Trophoblast cell (in vitro differentiated cells and primary cell): Measurements from ENCODE around the gene LUC7L3.

Source experiments
- DNase-seq, 2 donors: peaks; one replicate each; pipeline ENCODE4 v3.0.0-alpha.2; 2016
- H2AFZ ChIP-seq: 2 replicates; pipeline ENCODE4 v1.6.1; 2013; ENCODE audit warnings: low read length, moderate library complexity, mild to moderate bottlenecking; ENCODE audit not compliant: insufficient read depth, poor library complexity
- H2AK5ac ChIP-seq: 2 replicates; pipeline ENCODE4 v1.6.1; 2013; ENCODE audit warnings: mild to moderate bottlenecking, low read length
- H2BK120ac ChIP-seq: 2 replicates; pipeline ENCODE4 v1.6.1; 2013; ENCODE audit warnings: low read length, mild to moderate bottlenecking, moderate library complexity; ENCODE audit not compliant: insufficient read depth, poor library complexity
- H2BK12ac ChIP-seq: 2 replicates; pipeline ENCODE4 v1.6.1; 2013; ENCODE audit warnings: mild to moderate bottlenecking, low read length, moderate library complexity
- H2BK5ac ChIP-seq: 2 replicates; pipeline ENCODE4 v1.6.1; 2013; ENCODE audit warnings: low read length, low read depth, moderate library complexity, mild to moderate bottlenecking; ENCODE audit not compliant: poor library complexity
- H3K14ac ChIP-seq: 2 replicates; pipeline ENCODE4 v1.6.1; 2013; ENCODE audit warnings: mild to moderate bottlenecking, low read length
- H3K18ac ChIP-seq: 2 replicates; pipeline ENCODE4 v1.6.1; 2013; ENCODE audit warnings: mild to moderate bottlenecking, low read length
- H3K23ac ChIP-seq: 2 replicates; pipeline ENCODE4 v1.6.1; 2013; ENCODE audit warnings: low read length
- H3K27ac ChIP-seq: 2 replicates; pipeline ENCODE4 v1.5.1; 2013; ENCODE audit warnings: low read depth, mild to moderate bottlenecking, inconsistent platforms, low read length, moderate library complexity
- H3K27me3 ChIP-seq: 2 replicates; pipeline ENCODE4 v1.6.1; 2013; ENCODE audit warnings: inconsistent platforms, mild to moderate bottlenecking, low read length, moderate library complexity; ENCODE audit not compliant: insufficient read depth
- H3K36me3 ChIP-seq, 2 experiments: 1 replicate in 1 of 2; 2 replicates in 1 of 2; pipeline ENCODE4 v1.6.1; 2013; ENCODE audit warnings: low read length in 2 of 2, mild to moderate bottlenecking in 2 of 2, moderate library complexity in 1 of 2; ENCODE audit not compliant: insufficient read depth in 2 of 2, control insufficient read depth in 1 of 2
- H3K4ac ChIP-seq: 2 replicates; pipeline ENCODE4 v1.6.1; 2013; ENCODE audit warnings: low read depth, mild to moderate bottlenecking, low read length, moderate library complexity
- H3K4me1 ChIP-seq, 2 experiments: 1 replicate in 1 of 2; 2 replicates in 1 of 2; pipeline ENCODE4 v1.6.1; 2013; ENCODE audit warnings: low read length in 2 of 2, mild to moderate bottlenecking in 2 of 2, moderate library complexity in 1 of 2; ENCODE audit not compliant: insufficient read depth in 2 of 2, control insufficient read depth in 1 of 2
- H3K4me2 ChIP-seq: 2 replicates; pipeline ENCODE4 v1.6.1; 2013; ENCODE audit warnings: inconsistent platforms, mild to moderate bottlenecking, low read length, moderate library complexity
- H3K4me3 ChIP-seq: 2 replicates; pipeline ENCODE4 v1.5.1; 2013; ENCODE audit warnings: mild to moderate bottlenecking, low read depth, low read length, inconsistent platforms
- H3K79me1 ChIP-seq: one replicate; pipeline ENCODE4 v1.6.1; 2013; ENCODE audit warnings: low read length
- H3K79me2 ChIP-seq: 2 replicates; pipeline ENCODE4 v1.6.1; 2013; ENCODE audit warnings: low read length, mild to moderate bottlenecking; ENCODE audit not compliant: control insufficient read depth, insufficient read depth, poor library complexity
- H3K9ac ChIP-seq: 2 replicates; pipeline ENCODE4 v1.6.1; 2013; ENCODE audit warnings: mild to moderate bottlenecking, low read length
- H3K9me3 ChIP-seq: 2 replicates; pipeline ENCODE4 v1.6.1; 2013; ENCODE audit warnings: low read depth, mild to moderate bottlenecking, control low read depth, inconsistent platforms, low read length; ENCODE audit not compliant: insufficient read depth
- H4K12ac ChIP-seq: 2 replicates; pipeline ENCODE4 v1.6.1; 2013; ENCODE audit warnings: low read depth, mild to moderate bottlenecking, low read length, moderate library complexity
- H4K8ac ChIP-seq: 2 replicates; pipeline ENCODE4 v1.6.1; 2013; ENCODE audit warnings: low read depth, mild to moderate bottlenecking, low read length, moderate library complexity
- H4K91ac ChIP-seq: one replicate; pipeline ENCODE4 v1.6.1; 2013; ENCODE audit warnings: low read depth, mild to moderate bottlenecking, low read length, moderate library complexity
- WGBS: extraction: QIAGEN DNeasy Blood & Tissue Kit; methylation state at CpG from one replicate; pipeline ENCODE4 v1.1.7; 2013; ENCODE audit warnings: missing lambda C conversion rate; ENCODE audit not compliant: insufficient read length, insufficient coverage; ENCODE audit errors: extremely low coverage; 5-methylcytosine and 5-hydroxymethylcytosine counted together

LUC7L3 gene

DNA sequence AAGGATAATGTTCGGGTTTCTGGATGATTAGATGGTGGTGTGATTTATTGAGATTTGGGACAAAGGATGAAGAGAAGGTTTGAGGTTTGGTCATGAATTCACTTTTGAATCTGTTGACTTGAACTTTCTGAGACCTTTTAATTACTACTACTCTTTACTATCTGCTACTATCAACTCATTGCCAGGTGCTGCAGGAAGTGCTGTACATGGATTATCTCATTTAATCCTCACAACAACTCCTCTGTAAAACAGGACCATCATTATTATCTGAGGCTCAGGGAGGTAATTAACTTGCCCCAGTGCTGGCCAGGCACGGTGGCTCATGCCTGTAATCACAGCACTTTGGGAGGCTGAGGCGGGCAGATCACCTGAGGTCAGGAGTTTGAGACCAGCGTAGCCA, 8.8 kb upstream of the LUC7L3 start:
- Histone ChIP-seq H3K4me2 (no peak overlapping the region), H3K23ac (no peak overlapping the region), H4K91ac (no peak overlapping the region), H3K14ac (no peak overlapping the region), H3K4me3 (no peak overlapping the region), H2AFZ (no peak overlapping the region), H3K9me3 (peaks cover 2% of the 10 kb centered on the region), H3K27me3 (no peaks in the 10 kb centered on the region), H4K8ac (no peak overlapping the region), H2BK5ac (no peak overlapping the region), H2BK120ac (no peak overlapping the region), H3K4me1 (peaks cover 2 to 5% of the 10 kb centered on the region in 2 experiments), H3K36me3 (no peaks in the 10 kb centered on the region), H3K4ac (no peak overlapping the region), H4K12ac (no peak overlapping the region), H2AK5ac (no peak overlapping the region), H2BK12ac (no peak overlapping the region), H3K18ac (no peak overlapping the region), H3K79me2 (peaks cover 7% of the 10 kb centered on the region), H3K79me1 (peaks cover 8% of the 10 kb centered on the region), H3K27ac (no peak overlapping the region), H3K9ac (no peak overlapping the region)
- WGBS: 100% methylated on average over 1 of the region's 4 CpGs
- no peak for DNase-seq

DNA sequence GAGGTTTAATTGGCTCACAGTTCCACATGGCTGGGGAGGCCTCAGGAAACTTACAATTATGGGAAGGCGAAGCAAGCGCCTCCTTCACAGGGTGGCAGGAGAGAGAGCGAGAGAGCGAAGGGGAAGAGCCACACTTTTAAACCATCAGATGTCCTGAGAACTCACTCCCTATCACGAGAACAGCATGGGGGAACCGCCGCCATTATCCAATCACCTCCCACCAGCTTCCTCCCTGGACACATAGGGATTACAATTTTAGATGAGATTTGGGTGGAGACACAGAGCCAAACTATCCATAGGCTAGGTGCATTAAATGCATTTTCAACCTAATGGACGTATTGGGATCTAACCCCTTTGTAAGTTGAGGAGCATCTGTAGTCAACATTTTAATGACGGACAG, 6.8 kb upstream of the LUC7L3 start:
- Histone ChIP-seq H3K18ac (no peak overlapping the region), H3K27ac (no peak overlapping the region), H3K27me3 (no peaks in the 10 kb centered on the region), H2BK5ac (no peak overlapping the region), H3K4ac (no peak overlapping the region), H3K9ac (no peak overlapping the region), H3K36me3 (no peaks in the 10 kb centered on the region), H3K79me2 (peaks cover 2% of the 10 kb centered on the region), H4K12ac (no peak overlapping the region), H2AK5ac (no peak overlapping the region), H3K9me3 (no peaks in the 10 kb centered on the region), H4K91ac (no peak overlapping the region), H2BK120ac (no peak overlapping the region), H3K4me1 (peaks cover 2 to 5% of the 10 kb centered on the region in 2 experiments), H3K4me2 (no peak overlapping the region), H3K23ac (no peak overlapping the region), H2AFZ (no peak overlapping the region), H4K8ac (no peak overlapping the region), H2BK12ac (no peak overlapping the region), H3K4me3 (no peak overlapping the region), H3K14ac (no peak overlapping the region), H3K79me1 (peaks cover 3% of the 10 kb centered on the region)
- DNase-seq: no peak
- WGBS: no CpG with 5 or more reads among the region's 9 CpGs

DNA sequence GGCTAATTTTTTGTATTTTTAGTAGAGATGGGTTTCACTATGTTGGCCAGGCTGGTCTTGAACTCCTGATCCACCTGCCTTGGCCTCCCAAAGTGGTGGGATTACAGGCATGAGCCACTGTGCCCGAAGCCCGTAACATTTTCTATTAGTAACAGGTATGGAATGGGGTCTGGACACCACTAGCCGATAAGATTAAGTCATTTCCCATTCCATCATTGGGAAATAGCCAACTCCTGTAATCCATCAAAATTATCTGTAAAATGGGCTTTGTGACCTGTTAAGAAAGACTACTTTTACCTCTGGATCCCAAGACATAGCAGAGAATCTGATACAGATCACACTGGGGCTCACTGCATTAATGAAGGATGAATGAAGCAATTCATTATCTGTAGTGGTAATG, 3.9 kb upstream of the LUC7L3 start:
- H3K79me1 ChIP-seq: peaks cover 9% of the 10 kb centered on the region
- H2AK5ac ChIP-seq: no peak overlapping the region
- H3K4me3 ChIP-seq: no peak overlapping the region
- H3K18ac ChIP-seq: no peak overlapping the region
- no peak overlapping the region for H3K23ac ChIP-seq
- no CpG with 5 or more reads among the region's 3 CpGs for WGBS
- H3K27me3 ChIP-seq: no peaks in the 10 kb centered on the region
- peaks cover 3 to 5% of the 10 kb centered on the region in 2 experiments for H3K4me1 ChIP-seq
- H2BK120ac ChIP-seq: no peak overlapping the region
- H3K79me2 ChIP-seq: peaks cover 8% of the 10 kb centered on the region
- H3K9me3 ChIP-seq: peaks cover 2% of the 10 kb centered on the region
- H4K91ac ChIP-seq: no peak overlapping the region
- no peaks in the 10 kb centered on the region for H3K36me3 ChIP-seq
- H3K27ac ChIP-seq: no peak overlapping the region
- no peak overlapping the region for H3K4me2 ChIP-seq
- no peak overlapping the region for H2AFZ ChIP-seq
- H3K4ac ChIP-seq: no peak overlapping the region
- DNase-seq: peak; percentile 37 to 65
- H3K9ac ChIP-seq: no peak overlapping the region
- no peak overlapping the region for H2BK5ac ChIP-seq
- H4K12ac ChIP-seq: no peak overlapping the region
- H3K14ac ChIP-seq: no peak overlapping the region
- no peak overlapping the region for H2BK12ac ChIP-seq
- no peak overlapping the region for H4K8ac ChIP-seq

DNA sequence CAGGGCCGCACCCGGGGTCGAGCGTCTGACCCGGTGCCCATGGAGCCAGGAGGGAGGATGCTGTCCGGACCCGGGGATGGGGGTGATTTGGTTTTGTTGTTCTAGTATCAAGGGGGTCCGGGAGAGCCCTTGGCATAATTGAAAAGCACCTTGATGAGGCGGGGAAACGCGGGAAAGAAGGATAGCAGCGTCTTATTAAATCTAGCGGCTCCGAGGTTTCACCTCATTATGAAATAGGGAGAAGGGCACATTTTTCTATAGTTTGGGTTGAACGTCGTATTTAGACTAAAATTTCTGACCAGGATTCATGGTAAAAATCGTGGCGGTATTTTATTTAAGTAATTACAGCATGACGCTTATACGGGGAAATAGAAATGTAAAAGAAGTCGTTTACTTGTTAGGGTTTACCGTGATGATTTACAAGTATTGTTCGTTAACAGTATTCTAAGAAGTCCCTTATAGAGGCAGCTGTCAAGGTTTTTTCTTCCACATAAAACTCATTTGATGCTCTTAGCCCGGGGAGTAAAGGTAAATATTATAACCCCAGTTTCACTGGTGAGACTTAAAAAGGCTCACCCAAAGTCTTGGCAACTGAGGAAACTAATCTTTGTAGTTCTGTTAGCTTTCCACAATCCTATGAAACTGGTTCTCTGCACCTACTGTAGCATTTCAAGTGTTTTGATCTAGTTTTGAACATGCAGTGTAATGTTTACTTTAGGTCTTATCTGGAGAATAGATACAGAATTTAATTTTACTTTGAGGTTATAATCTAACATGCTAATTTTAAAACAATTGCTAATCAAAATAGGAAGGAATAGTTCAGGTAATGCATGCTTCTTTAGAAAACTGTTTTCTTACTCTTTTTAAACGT, 756 bp downstream of the LUC7L3 start:
- H3K79me1 ChIP-seq: peaks cover 9% of the 10 kb centered on the region
- peak overlapping the region; percentile 86 for H2BK120ac ChIP-seq
- peak overlapping the region; percentile 91 for H4K91ac ChIP-seq
- H3K23ac ChIP-seq: no peak overlapping the region
- H3K14ac ChIP-seq: peak overlapping the region; percentile 98
- no peaks in the 10 kb centered on the region for H3K27me3 ChIP-seq
- DNase-seq: peak in 1 of 2 donors; percentile 34
- H2BK5ac ChIP-seq: peak overlapping the region; percentile 93
- H3K9ac ChIP-seq: peak overlapping the region; percentile 95
- peak overlapping the region; percentile 98 for H4K12ac ChIP-seq
- peak overlapping the region; percentile 67 for H2AK5ac ChIP-seq
- WGBS: no CpG with 5 or more reads among the region's 25 CpGs
- H3K18ac ChIP-seq: peak overlapping the region; percentile 97
- peaks cover 3 to 6% of the 10 kb centered on the region in 2 experiments for H3K4me1 ChIP-seq
- peaks cover 0 to 2% of the 10 kb centered on the region in 2 experiments for H3K36me3 ChIP-seq
- H3K4ac ChIP-seq: peak overlapping the region; percentile 100
- H4K8ac ChIP-seq: peak overlapping the region; percentile 97
- peak overlapping the region; percentile 89 for H3K4me3 ChIP-seq
- peaks cover 2% of the 10 kb centered on the region for H3K9me3 ChIP-seq
- H3K4me2 ChIP-seq: peak overlapping the region; percentile 64
- H3K27ac ChIP-seq: peak overlapping the region; percentile 99
- H2BK12ac ChIP-seq: no peak overlapping the region
- peak overlapping the region; percentile 95 for H2AFZ ChIP-seq
- H3K79me2 ChIP-seq: peaks cover 27% of the 10 kb centered on the region
